B cell (primary cell): ENCODE measurements around the gene ANKRD35.

Source experiments
- CTCF ChIP-seq: fragments of 200-600 bp; IDR thresholded peaks from one replicate; pipeline ENCODE4 v1.8.0; 2022; ENCODE audit warnings: antibody characterized with exemption, mild to moderate bottlenecking
- EZH2 ChIP-seq: IDR thresholded peaks from 2 replicates; pipeline ENCODE4 v1.6.1; 2012; ENCODE audit warnings: borderline replicate concordance, low read depth, mild to moderate bottlenecking, moderate library complexity, low read length; ENCODE audit not compliant: insufficient read depth, poor library complexity, severe bottlenecking

- TF ChIP-seq CTCF (no peak), EZH2 (no peak)
Measured at GRCh38 chr1:145858238-145858900, 27.3 kb downstream of the ANKRD35 start.
